ENCODE data around the gene RND1.

The RND1 gene

GRCh38 chr12:48814262-48815125 is 51.2 kb downstream of the RND1 start:
- H3K27ac Mint-ChIP-seq, result no peak overlapping the region

DNA sequence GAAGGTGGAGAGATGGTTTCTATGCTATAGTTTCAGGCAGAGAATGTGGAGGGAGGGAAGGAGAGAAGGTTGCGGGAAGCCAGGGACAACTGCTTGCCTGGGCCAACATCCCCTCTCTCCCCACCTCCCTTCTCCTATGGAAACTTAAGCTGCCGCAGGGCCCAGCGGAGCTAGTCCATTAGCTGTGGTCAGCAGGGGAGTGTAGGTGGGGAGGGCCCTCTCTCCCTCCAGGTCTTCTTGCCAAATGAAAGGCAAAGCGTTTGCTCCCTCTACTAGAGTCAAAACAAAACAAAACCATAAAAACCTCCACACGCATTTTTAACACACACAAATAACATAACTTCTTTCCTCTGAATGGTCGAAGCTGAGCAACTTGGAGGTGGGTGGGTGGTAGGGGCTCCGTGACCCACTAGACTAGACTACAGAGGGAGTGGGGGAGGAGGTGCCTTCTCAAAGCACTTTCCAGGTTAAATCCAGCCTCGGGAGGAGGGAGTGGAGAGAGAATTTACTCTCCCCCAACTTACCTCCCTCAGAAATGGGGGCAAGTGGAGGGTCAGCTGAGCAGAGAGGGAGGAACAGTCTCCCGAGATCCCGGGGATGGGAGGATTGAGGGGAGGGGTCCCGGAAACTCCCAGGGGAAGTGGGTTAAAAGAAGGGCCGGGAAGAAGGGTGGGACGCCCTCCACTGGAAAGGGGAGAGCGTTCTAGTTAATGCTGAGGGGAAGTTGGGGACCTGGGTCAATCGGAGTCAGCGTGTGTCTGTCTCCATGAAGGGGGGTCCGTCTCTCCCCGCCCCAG is 52.0 kb downstream of the RND1 start:
- peaks cover 26% of the 10 kb centered on the region for H3K4me1 Mint-ChIP-seq (ENCODE audit: low read depth)
- no peaks in the 10 kb centered on the region for H3K9me3 Mint-ChIP-seq (ENCODE audit: low read depth)
- H3K27ac Mint-ChIP-seq, result peak overlapping the region; percentile 28
- peak overlapping the region; percentile 79 for H3K4me3 Mint-ChIP-seq
- peaks cover 8% of the 10 kb centered on the region for H3K27me3 Mint-ChIP-seq
- no peaks in the 10 kb centered on the region for H3K36me3 Mint-ChIP-seq

More at GRCh38 chr12:48814262-48815125, 51.2 kb downstream of the RND1 start:
- H3K36me3 Mint-ChIP-seq, result no peaks in the 10 kb centered on the region
- H3K4me1 Mint-ChIP-seq (ENCODE audit: low read depth), result peaks cover 30% of the 10 kb centered on the region
- no peaks in the 10 kb centered on the region for H3K9me3 Mint-ChIP-seq (ENCODE audit: low read depth)
- peak overlapping the region; percentile 90 for H3K4me3 Mint-ChIP-seq
- H3K27me3 Mint-ChIP-seq, result peaks cover 8% of the 10 kb centered on the region

DNA sequence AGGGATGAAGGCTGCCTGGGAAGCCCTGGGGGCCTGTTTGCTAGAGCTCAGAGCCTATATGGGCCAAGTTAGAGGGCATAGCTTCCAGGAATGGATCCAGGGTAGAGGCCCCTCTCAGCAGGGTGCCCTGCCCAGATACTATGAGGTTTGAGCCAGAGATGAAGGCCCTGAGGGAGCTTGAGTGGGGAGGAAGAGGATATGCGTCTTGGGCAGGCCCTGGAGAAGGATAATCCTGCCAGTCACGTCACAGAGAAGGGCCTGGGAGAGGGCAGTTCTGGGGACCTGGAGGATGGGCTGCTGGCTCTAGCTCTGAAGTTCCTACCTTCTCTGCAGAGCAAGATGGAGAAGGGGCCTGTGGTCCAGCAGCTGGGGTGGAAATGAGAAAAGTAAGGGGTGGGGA is 53.3 kb downstream of the RND1 start:
- H3K27me3 Mint-ChIP-seq, result peaks cover 8% of the 10 kb centered on the region

GRCh38 chr12:48811437-48812090 is 54.1 kb downstream of the RND1 start:
- Mint-ChIP-seq H3K4me3 (no peak overlapping the region), H3K9me3 (ENCODE audit: low read depth) (no peaks in the 10 kb centered on the region), H3K4me1 (ENCODE audit: low read depth) (peaks cover 15% of the 10 kb centered on the region), H3K36me3 (no peaks in the 10 kb centered on the region), H3K27me3 (peaks cover 4% of the 10 kb centered on the region), H3K27ac (no peak overlapping the region)

More for the DNA sequence above, 53.3 kb downstream of the RND1 start:
- Mint-ChIP-seq H3K4me3 (peak overlapping the region; percentile 32), H3K36me3 (no peaks in the 10 kb centered on the region), H3K27ac (no peak overlapping the region), H3K4me1 (ENCODE audit: low read depth) (peaks cover 19% of the 10 kb centered on the region), H3K9me3 (ENCODE audit: low read depth) (no peaks in the 10 kb centered on the region)

GRCh38 chr12:48810903-48811431 is 54.7 kb downstream of the RND1 start:
- no peaks in the 10 kb centered on the region for H3K27me3 Mint-ChIP-seq
- H3K4me1 Mint-ChIP-seq (ENCODE audit: low read depth), result peaks cover 9% of the 10 kb centered on the region
- no peaks in the 10 kb centered on the region for H3K36me3 Mint-ChIP-seq
- no peak overlapping the region for H3K4me3 Mint-ChIP-seq
- H3K27ac Mint-ChIP-seq, result no peak overlapping the region
- H3K9me3 Mint-ChIP-seq (ENCODE audit: low read depth), result no peaks in the 10 kb centered on the region

DNA sequence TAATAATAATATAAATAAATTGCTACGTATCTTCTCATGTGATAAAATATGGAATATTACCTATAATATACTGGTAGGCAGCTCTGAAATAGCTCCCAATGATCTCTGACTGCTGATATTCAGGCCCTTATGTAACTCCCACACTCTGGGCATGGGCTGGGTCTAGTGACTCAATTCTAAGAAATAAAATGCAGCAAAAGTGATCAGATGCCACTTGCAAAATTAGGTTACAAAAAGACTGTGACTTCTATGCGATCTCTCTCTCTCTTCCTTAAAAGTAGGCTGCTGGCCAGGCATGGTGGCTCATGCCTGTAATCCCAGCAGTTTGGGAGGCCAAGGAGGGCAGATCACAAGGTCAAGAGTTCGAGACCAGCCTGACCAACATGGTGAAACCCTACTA is 57.7 kb downstream of the RND1 start:
- Mint-ChIP-seq H3K4me3 (no peak overlapping the region), H3K27ac (no peak overlapping the region), H3K27me3 (no peaks in the 10 kb centered on the region), H3K4me1 (ENCODE audit: low read depth) (peaks cover 3% of the 10 kb centered on the region), H3K9me3 (ENCODE audit: low read depth) (no peaks in the 10 kb centered on the region), H3K36me3 (no peaks in the 10 kb centered on the region)
